GM12878 (cell line): ENCODE results near the gene MAGI1.

Source experiments
- ESRRA ChIP-seq: IDR thresholded peaks from 2 replicates; pipeline ENCODE4 v1.6.1; 2012; ENCODE audit warnings: mild to moderate bottlenecking, low read length, improper control_type of control experiment
- HDAC2 ChIP-seq: fragments of 200-600 bp; sonication (generic); IDR thresholded peaks from 2 replicates; pipeline ENCODE4 v1.6.1; 2017
- IKZF2 ChIP-seq, 2 experiments: fragments of 450-650 bp; IDR thresholded peaks; 2 replicates each; pipeline ENCODE4 v1.6.1; 2017; ENCODE audit warnings: mild to moderate bottlenecking in 2 of 2, moderate library complexity in 2 of 2
- JUNB ChIP-seq: IDR thresholded peaks from 2 replicates; pipeline ENCODE4 v1.6.1; 2016; ENCODE audit warnings: antibody characterized with exemption, mild to moderate bottlenecking
- MYC ChIP-seq: IDR thresholded peaks from 2 replicates; pipeline ENCODE4 v1.6.1; 2011; ENCODE audit warnings: mild to moderate bottlenecking, low read length, moderate library complexity, inconsistent platforms; ENCODE audit not compliant: insufficient read depth, insufficient replicate concordance, insufficient read length, severe bottlenecking
- NFYB ChIP-seq: IDR thresholded peaks from 2 replicates; pipeline ENCODE4 v1.6.1; 2011; ENCODE audit warnings: low read depth, mild to moderate bottlenecking, low read length, improper control_type of control experiment, moderate library complexity; ENCODE audit not compliant: insufficient read depth
- NRF1 ChIP-seq: conservative IDR thresholded peaks from 2 replicates; pipeline ENCODE4 v1.6.1; 2011; ENCODE audit warnings: mild to moderate bottlenecking, low read depth, low read length, improper control_type of control experiment
- POLR2A ChIP-seq: IDR thresholded peaks from 2 replicates; pipeline ENCODE4 v1.6.1; 2011; ENCODE audit warnings: low read depth, mild to moderate bottlenecking, low read length
- POLR2AphosphoS5 ChIP-seq: IDR thresholded peaks from 2 replicates; pipeline ENCODE4 v1.6.1; 2011; ENCODE audit warnings: mild to moderate bottlenecking, low read length, inconsistent platforms
- POU2F2 ChIP-seq: IDR thresholded peaks from 3 replicates; pipeline ENCODE4 v1.6.1; 2011; ENCODE audit warnings: low read depth, mild to moderate bottlenecking, low read length, borderline replicate concordance
- SREBF1 ChIP-seq: IDR thresholded peaks from 2 replicates; pipeline ENCODE4 v1.6.1; 2012; ENCODE audit warnings: mild to moderate bottlenecking, low read length
- ZBTB11 ChIP-seq: fragments of 450-650 bp; formaldehyde crosslinking; IDR thresholded peaks from 2 replicates; pipeline ENCODE4 v1.5.0; 2022; ENCODE audit warnings: mild to moderate bottlenecking, missing genetic modification characterization

GRCh38 chr3:66014056-66014455 is 24.7 kb downstream of the MAGI1 start:
- no peak for TF ChIP-seq POLR2A
- TF ChIP-seq ESRRA = no peak
- no peak for TF ChIP-seq NRF1
- no peak for TF ChIP-seq JUNB
- TF ChIP-seq POU2F2 = no peak
- no peak for TF ChIP-seq HDAC2
- TF ChIP-seq IKZF2 (IDR thresholded peaks at IDR 0.05) = no peak
- TF ChIP-seq ZBTB11 = no peak
- no peak for TF ChIP-seq NFYB
- no peak for TF ChIP-seq POLR2AphosphoS5
- no peak for TF ChIP-seq SREBF1
- no peak for TF ChIP-seq MYC
